ENCODE results near the gene FERMT3. TPM values are rescaled to one million over a fixed set of nuclear protein-coding genes. Genes with fewer than 3 reads are reported as not detected.
"Not testable (repeated sequence)": the region's sequence is repeated elsewhere in the genome, so short reads cannot be mapped to it uniquely, and the experiment has no call there.

The FERMT3 gene
- total RNA-seq = 100 to 1,000 TPM; 220 to 223 TPM

- CTCF ChIA-PET = interaction anchor here (0.5 to 6.6 kb wide), 15 partner anchors 11 to 98 kb away, joined by 3 to 54 read pairs (median 5); partner anchors contain the start of genes ESRRA, NUDT22, PLCB3 and PPP1R14B
Observed at GRCh38 chr11:64206457-64207255, at the start of gene FERMT3. Gene FERMT3 (plus strand): TSS chr11:64206721. CDS start chr11:64207365, 644 bp downstream.

GRCh38 chr11:64157631-64158394 is 48.7 kb upstream of the FERMT3 start:
- POLR2A ChIA-PET = no interaction called here
- CTCF ChIA-PET = no interaction called here

More at GRCh38 chr11:64206457-64207255, at the start of gene FERMT3:
- POLR2A ChIA-PET = interaction anchor here (0.6 to 5.9 kb wide), 16 partner anchors 12 to 572 kb away, joined by 3 to 106 read pairs (median 6); partner anchors contain the start of genes FKBP2, NUDT22, PRDX5 and SF1

- ChIA-PET POLR2A (no interaction called here), CTCF (interaction anchor here (1.5 kb wide), 1 partner anchor 143 kb away, joined by 3 read pairs; no protein-coding TSS in a partner anchor)
Observed at GRCh38 chr11:64161037-64161436, 45.5 kb upstream of the FERMT3 start.

- POLR2A ChIA-PET = not testable (repeated sequence)
- CTCF ChIA-PET = interaction anchor here (1.6 kb wide), 1 partner anchor 162 kb away, joined by 3 read pairs; no protein-coding TSS in a partner anchor
Observed at GRCh38 chr11:64162769-64163168, 43.8 kb upstream of the FERMT3 start.

- ChIA-PET CTCF (interaction anchor here (1.1 to 1.6 kb wide), 3 partner anchors 18 to 163 kb away, joined by 3 to 4 read pairs (median 3); partner anchors contain the start of gene FERMT3), POLR2A (interaction anchor here (0.7 kb wide), 1 partner anchor 21 kb away, joined by 3 read pairs; no protein-coding TSS in a partner anchor)
Observed at GRCh38 chr11:64163951-64164350, 42.6 kb upstream of the FERMT3 start.

- ChIA-PET POLR2A (no interaction called here), CTCF (interaction anchor here (0.6 to 3.0 kb wide), 6 partner anchors 12 to 164 kb away, joined by 3 to 15 read pairs (median 4); partner anchors contain the start of gene FERMT3)
Observed at GRCh38 chr11:64164392-64165312, 41.9 kb upstream of the FERMT3 start.

GRCh38 chr11:64165481-64165841 is 41.1 kb upstream of the FERMT3 start:
- CTCF ChIA-PET = interaction anchor here (0.5 to 3.0 kb wide), 5 partner anchors 13 to 165 kb away, joined by 3 to 15 read pairs (median 3); no protein-coding TSS in a partner anchor
- POLR2A ChIA-PET = interaction anchor here (2.8 kb wide), 1 partner anchor 20 kb away, joined by 20 read pairs; the partner anchor contains the start of gene STIP1

- POLR2A ChIA-PET = interaction anchor here (0.6 to 2.8 kb wide), 4 partner anchors 19 to 327 kb away, joined by 3 to 20 read pairs (median 3); partner anchors contain the start of genes MARK2 and STIP1
- CTCF ChIA-PET = interaction anchor here (0.5 to 3.0 kb wide), 5 partner anchors 13 to 166 kb away, joined by 3 to 15 read pairs (median 3); no protein-coding TSS in a partner anchor
Observed at GRCh38 chr11:64165842-64166635, 40.5 kb upstream of the FERMT3 start, which contains the start of gene MACROD1. Gene MACROD1 (minus strand): TSS chr11:64166113. CDS start chr11:64165994, 119 bp downstream.

- CTCF ChIA-PET = interaction anchor here (1.4 kb wide), 1 partner anchor 18 kb away, joined by 5 read pairs; no protein-coding TSS in a partner anchor
- POLR2A ChIA-PET = no interaction called here
Observed at GRCh38 chr11:64170419-64170818, 36.1 kb upstream of the FERMT3 start.

- CTCF ChIA-PET = no interaction called here
- POLR2A ChIA-PET = no interaction called here
Observed at GRCh38 chr11:64173616-64174355, 32.7 kb upstream of the FERMT3 start.

GRCh38 chr11:64176751-64177150 is 29.8 kb upstream of the FERMT3 start:
- CTCF ChIA-PET = interaction anchor here (0.6 kb wide), 2 partner anchors 97 to 200 kb away, joined by 3 read pairs; no protein-coding TSS in a partner anchor

GRCh38 chr11:64178203-64178602 is 28.3 kb upstream of the FERMT3 start:
- POLR2A ChIA-PET = no interaction called here

More at GRCh38 chr11:64176751-64177150, 29.8 kb upstream of the FERMT3 start:
- POLR2A ChIA-PET = no interaction called here

GRCh38 chr11:64178951-64179639 is 27.4 kb upstream of the FERMT3 start:
- POLR2A ChIA-PET = no interaction called here
- CTCF ChIA-PET = no interaction called here

More at GRCh38 chr11:64178203-64178602, 28.3 kb upstream of the FERMT3 start:
- CTCF ChIA-PET = no interaction called here

GRCh38 chr11:64180891-64181290 is 25.6 kb upstream of the FERMT3 start:
- ChIA-PET CTCF (interaction anchor here (1.0 to 1.5 kb wide), 3 partner anchors 17 to 32 kb away, joined by 3 to 4 read pairs (median 4); no protein-coding TSS in a partner anchor), POLR2A (interaction anchor here (0.6 kb wide), 1 partner anchor 222 kb away, joined by 4 read pairs; no protein-coding TSS in a partner anchor)

GRCh38 chr11:64181506-64182411 is 24.8 kb upstream of the FERMT3 start:
- CTCF ChIA-PET = interaction anchor here (0.5 to 1.5 kb wide), 5 partner anchors 17 to 116 kb away, joined by 3 to 4 read pairs (median 3); no protein-coding TSS in a partner anchor
- POLR2A ChIA-PET = interaction anchor here (0.6 kb wide), 2 partner anchors 43 to 223 kb away, joined by 3 to 4 read pairs; no protein-coding TSS in a partner anchor

All from activated CD8-positive, alpha-beta memory T cell treated with anti-CD3 and anti-CD28 coated beads for 36 hours (primary cell).